ENCODE data around the gene PRR20E. TPM values are rescaled to one million over a fixed set of nuclear protein-coding genes. Genes with fewer than 3 reads are reported as not detected.
"Not testable (repeated sequence)": the region's sequence is repeated elsewhere in the genome, so short reads cannot be mapped to it uniquely, and the experiment has no call there.

Gene PRR20E
- total RNA-seq, 2 experiments from 2014 or later: not detected

DNA sequence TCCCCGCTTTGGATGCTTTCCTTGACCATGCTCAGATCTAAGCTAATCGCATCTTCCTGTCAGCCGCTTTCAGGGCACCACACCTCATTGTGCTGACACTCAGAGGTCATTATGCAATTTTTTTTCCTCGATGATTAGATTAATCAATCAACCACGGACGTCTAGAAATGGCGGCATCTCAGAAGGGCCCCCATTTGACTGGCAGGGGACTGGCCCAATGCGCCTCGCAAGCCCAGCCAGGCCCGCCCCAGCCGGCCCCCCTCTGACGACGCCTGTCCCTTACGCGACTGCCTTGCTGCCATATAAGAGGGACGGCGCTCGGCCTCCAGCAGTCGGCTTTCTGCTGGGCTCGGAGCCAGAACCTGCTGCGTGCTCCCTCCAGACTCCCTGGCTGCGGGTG, 19.8 kb upstream of the PRR20E start, which contains the start of gene PRR20B:
PRR20B (plus strand) TSS at position 301 of the 400 bp plus-strand sequence. CDS start 387 bp downstream, outside the sequence.
- CTCF ChIA-PET; H3K4me1 Mint-ChIP-seq (ENCODE audit: low read depth); H3K27me3 Mint-ChIP-seq; H3K36me3 Mint-ChIP-seq (ENCODE audit: low read depth); POLR2A ChIA-PET; H3K4me3 Mint-ChIP-seq; ATAC-seq; intact Hi-C loops (cut with micrococcal nuclease); H3K27ac Mint-ChIP-seq; DNase-seq; H3K9me3 Mint-ChIP-seq: not testable (repeated sequence)

DNA sequence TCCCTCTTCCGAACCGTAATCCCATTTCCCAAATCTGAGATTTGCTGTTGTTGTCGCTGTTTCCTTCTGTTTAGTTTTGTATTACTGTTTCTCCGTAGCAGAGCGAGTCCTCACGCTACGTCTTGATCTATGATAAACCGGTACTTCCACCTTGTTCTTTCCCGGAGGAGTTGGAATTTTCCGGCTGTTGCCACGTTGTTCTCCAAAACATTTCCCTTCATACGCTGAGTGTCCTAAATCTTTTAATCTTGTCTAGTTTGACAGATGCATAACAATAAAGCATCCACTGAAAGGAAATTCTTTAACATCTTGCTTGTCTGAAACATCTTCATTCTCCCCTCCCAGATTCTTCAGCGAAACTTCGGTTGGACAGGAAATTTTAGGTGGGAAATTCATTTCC, 18.9 kb upstream of the PRR20E start:
- DNase-seq: not testable (repeated sequence)

DNA sequence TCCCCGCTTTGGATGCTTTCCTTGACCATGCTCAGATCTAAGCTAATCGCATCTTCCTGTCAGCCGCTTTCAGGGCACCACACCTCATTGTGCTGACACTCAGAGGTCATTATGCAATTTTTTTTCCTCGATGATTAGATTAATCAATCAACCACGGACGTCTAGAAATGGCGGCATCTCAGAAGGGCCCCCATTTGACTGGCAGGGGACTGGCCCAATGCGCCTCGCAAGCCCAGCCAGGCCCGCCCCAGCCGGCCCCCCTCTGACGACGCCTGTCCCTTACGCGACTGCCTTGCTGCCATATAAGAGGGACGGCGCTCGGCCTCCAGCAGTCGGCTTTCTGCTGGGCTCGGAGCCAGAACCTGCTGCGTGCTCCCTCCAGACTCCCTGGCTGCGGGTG, 13.2 kb upstream of the PRR20E start, which contains the start of gene PRR20C:
PRR20C (plus strand) TSS at position 301 of the 400 bp plus-strand sequence. CDS start 387 bp downstream, outside the sequence.
- H3K27me3 Mint-ChIP-seq; intact Hi-C loops (cut with micrococcal nuclease); CTCF ChIA-PET; H3K9me3 Mint-ChIP-seq; H3K27ac Mint-ChIP-seq; POLR2A ChIA-PET; DNase-seq; H3K36me3 Mint-ChIP-seq (ENCODE audit: low read depth); H3K4me1 Mint-ChIP-seq (ENCODE audit: low read depth); ATAC-seq; H3K4me3 Mint-ChIP-seq: not testable (repeated sequence)

More for the DNA sequence above, 18.9 kb upstream of the PRR20E start:
- POLR2A ChIA-PET; H3K36me3 Mint-ChIP-seq (ENCODE audit: low read depth); H3K4me1 Mint-ChIP-seq (ENCODE audit: low read depth); CTCF ChIA-PET; H3K4me3 Mint-ChIP-seq; H3K27ac Mint-ChIP-seq; H3K9me3 Mint-ChIP-seq; intact Hi-C loops (cut with micrococcal nuclease); ATAC-seq; H3K27me3 Mint-ChIP-seq: not testable (repeated sequence)

DNA sequence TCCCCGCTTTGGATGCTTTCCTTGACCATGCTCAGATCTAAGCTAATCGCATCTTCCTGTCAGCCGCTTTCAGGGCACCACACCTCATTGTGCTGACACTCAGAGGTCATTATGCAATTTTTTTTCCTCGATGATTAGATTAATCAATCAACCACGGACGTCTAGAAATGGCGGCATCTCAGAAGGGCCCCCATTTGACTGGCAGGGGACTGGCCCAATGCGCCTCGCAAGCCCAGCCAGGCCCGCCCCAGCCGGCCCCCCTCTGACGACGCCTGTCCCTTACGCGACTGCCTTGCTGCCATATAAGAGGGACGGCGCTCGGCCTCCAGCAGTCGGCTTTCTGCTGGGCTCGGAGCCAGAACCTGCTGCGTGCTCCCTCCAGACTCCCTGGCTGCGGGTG, 6.7 kb upstream of the PRR20E start, which contains the start of gene PRR20D:
PRR20D (plus strand) TSS at position 301 of the 400 bp plus-strand sequence. CDS start 387 bp downstream, outside the sequence.
- POLR2A ChIA-PET; CTCF ChIA-PET; H3K36me3 Mint-ChIP-seq (ENCODE audit: low read depth); H3K4me3 Mint-ChIP-seq; H3K27ac Mint-ChIP-seq; DNase-seq; H3K27me3 Mint-ChIP-seq; intact Hi-C loops (cut with micrococcal nuclease); H3K9me3 Mint-ChIP-seq; H3K4me1 Mint-ChIP-seq (ENCODE audit: low read depth); ATAC-seq: not testable (repeated sequence)

- no peak for ATAC-seq
- Mint-ChIP-seq H3K9me3 (peaks cover 6% of the 10 kb centered on the region), H3K4me1 (ENCODE audit: low read depth) (no peaks in the 10 kb centered on the region), H3K4me3 (no peak overlapping the region), H3K36me3 (ENCODE audit: low read depth) (no peaks in the 10 kb centered on the region), H3K27ac (no peak overlapping the region), H3K27me3 (no peaks in the 10 kb centered on the region)
- DNase-seq: no peak
- TF ChIP-seq, protein P1, sequence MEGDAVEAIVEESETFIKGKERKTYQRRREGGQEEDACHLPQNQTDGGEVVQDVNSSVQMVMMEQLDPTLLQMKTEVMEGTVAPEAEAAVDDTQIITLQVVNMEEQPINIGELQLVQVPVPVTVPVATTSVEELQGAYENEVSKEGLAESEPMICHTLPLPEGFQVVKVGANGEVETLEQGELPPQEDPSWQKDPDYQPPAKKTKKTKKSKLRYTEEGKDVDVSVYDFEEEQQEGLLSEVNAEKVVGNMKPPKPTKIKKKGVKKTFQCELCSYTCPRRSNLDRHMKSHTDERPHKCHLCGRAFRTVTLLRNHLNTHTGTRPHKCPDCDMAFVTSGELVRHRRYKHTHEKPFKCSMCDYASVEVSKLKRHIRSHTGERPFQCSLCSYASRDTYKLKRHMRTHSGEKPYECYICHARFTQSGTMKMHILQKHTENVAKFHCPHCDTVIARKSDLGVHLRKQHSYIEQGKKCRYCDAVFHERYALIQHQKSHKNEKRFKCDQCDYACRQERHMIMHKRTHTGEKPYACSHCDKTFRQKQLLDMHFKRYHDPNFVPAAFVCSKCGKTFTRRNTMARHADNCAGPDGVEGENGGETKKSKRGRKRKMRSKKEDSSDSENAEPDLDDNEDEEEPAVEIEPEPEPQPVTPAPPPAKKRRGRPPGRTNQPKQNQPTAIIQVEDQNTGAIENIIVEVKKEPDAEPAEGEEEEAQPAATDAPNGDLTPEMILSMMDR (IDR thresholded peaks at IDR 0.05): no peak
- POLR2A ChIA-PET: no interaction called here
- intact Hi-C loops (cut with micrococcal nuclease): no loop called here
- CTCF ChIA-PET: no interaction called here
These were observed 24.7 kb downstream of the PRR20E start for GRCh38 chr13:57191667-57192066.

DNA sequence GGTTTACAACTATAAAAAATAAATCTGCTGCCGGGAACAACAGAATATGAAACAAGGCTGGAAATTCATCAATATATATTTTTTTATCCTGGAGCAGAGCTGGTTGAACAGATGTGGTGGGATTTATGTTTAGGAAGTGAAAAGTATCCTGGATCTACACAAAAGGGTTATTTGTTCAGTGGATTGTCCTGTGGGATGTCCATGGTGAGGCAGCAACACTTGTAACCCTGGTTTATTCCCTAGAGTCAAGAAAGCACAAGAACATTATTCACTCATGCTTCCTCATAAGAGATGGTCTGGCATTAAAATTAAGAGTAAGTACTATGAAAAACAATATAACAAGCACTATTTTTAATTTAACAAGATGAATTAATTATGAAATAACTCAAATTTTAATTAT, 46.0 kb downstream of the PRR20E start:
- TF ChIP-seq, protein P1 (IDR thresholded peaks at IDR 0.05): no peak
- no peak overlapping the region for H3K27ac Mint-ChIP-seq
- peaks cover 9% of the 10 kb centered on the region for H3K9me3 Mint-ChIP-seq
- ChIA-PET POLR2A (no interaction called here), CTCF (no interaction called here)
- DNase-seq: no peak
- no peaks in the 10 kb centered on the region for H3K27me3 Mint-ChIP-seq
- intact Hi-C loops (cut with micrococcal nuclease): no loop called here
- H3K36me3 Mint-ChIP-seq (ENCODE audit: low read depth): no peaks in the 10 kb centered on the region
- no peaks in the 10 kb centered on the region for H3K4me1 Mint-ChIP-seq (ENCODE audit: low read depth)
- no peak overlapping the region for H3K4me3 Mint-ChIP-seq
- no peak for ATAC-seq

Other genes starting within 250 kb of the PRR20E start
- gene PRR20A, start 26.3 kb upstream of the PRR20E start, total RNA-seq: not detected
- not detected for gene PRR20B, start 19.7 kb upstream of the PRR20E start, total RNA-seq
- not detected for gene PRR20C, start 13.1 kb upstream of the PRR20E start, total RNA-seq
- not detected for gene PRR20D, start 6.6 kb upstream of the PRR20E start, total RNA-seq

Measured in activated CD8-positive, alpha-beta T cell treated with anti-CD3 and anti-CD28 coated beads for 36 hours (primary cell).